Measurements from ENCODE around the gene ATP6V0D1.
A peak's percentile ranks its signal among the peaks of the same experiment; 100 is the strongest.
"Not testable (repeated sequence)": the region's sequence is repeated elsewhere in the genome, so short reads cannot be mapped to it uniquely, and the experiment has no call there.

The ATP6V0D1 gene

DNA sequence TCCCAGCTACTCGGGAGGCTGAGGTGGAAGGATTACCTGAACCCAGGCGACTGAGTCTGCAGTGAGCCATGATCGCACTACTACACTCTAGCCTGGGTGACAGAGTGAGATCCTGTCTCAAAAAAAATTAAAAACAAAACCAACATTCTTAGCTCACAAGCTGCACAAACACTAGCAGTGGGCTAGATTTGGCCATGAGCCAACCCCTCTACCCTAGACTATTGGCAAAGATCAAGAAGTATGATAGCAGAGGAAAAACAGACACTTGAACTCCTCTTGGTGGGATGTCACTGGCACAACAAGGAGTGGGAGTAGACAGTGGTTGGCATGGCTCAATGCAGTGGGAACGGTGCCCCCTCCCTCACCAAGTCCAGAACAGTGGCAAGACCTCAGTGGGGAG is 28.1 kb upstream of the ATP6V0D1 start:
- no peak overlapping the region for H3K4me3 ChIP-seq
- no peak overlapping the region for H3K9ac ChIP-seq
- no peaks in the 10 kb centered on the region for H4K20me1 ChIP-seq
- H3K4me1 ChIP-seq, result peaks cover 21 to 61% (median 38%) of the 10 kb centered on the region in 10 experiments
- peak overlapping the region in 3 of 11 experiments; percentile 4 to 29 (median 12); a peak in 4 of 22 replicates for H3K4me2 ChIP-seq
- no peaks in the 10 kb centered on the region for H3K36me3 ChIP-seq
- no peak for TF ChIP-seq Cebpa-rat (IDR thresholded peaks at IDR 0.05)
- no peaks in the 10 kb centered on the region for H3K9me3 ChIP-seq (replicated peaks in 1 of 11)
- no peaks in the 10 kb centered on the region for H3K27me3 ChIP-seq
- 0 out of 22 replicates have a peak overlapping the region, but pooled peaks of 1 of the 11 experiments have one; percentile 2 for H3K27ac ChIP-seq

DNA sequence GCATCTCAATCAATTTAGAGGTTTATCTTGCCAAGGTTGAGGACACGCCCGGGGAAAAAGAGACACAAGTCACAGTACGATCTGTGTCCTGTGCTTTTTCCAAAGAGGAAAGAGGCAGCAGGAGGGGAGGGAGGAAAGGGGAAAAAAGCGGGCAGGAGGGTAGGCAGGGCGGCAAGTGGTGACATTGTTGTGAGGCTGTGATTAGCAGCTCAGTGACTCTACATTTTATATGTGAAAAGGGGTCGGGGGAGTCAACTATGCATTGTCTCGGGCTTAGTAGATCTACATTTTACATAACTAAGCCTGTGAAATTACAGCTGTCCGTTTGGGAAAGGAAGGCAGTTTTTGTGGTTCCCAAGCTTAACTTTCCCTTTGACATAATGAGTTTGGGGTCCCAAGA is 25.5 kb upstream of the ATP6V0D1 start:
- peak overlapping the region in 2 of 11 experiments; percentile 7 to 20; a peak in 2 of 22 replicates for H3K9ac ChIP-seq
- no peaks in the 10 kb centered on the region for H4K20me1 ChIP-seq
- no peak for TF ChIP-seq Cebpa-rat (IDR thresholded peaks at IDR 0.05)
- no peaks in the 10 kb centered on the region for H3K9me3 ChIP-seq (replicated peaks in 1 of 11)
- no peak overlapping the region for H3K4me3 ChIP-seq
- H3K27ac ChIP-seq, result peak overlapping the region in 5 of 11 experiments; percentile 42 to 71 (median 51); a peak in 7 of 22 replicates
- H3K4me2 ChIP-seq, result peak overlapping the region in 5 of 11 experiments; percentile 42 to 88 (median 66); a peak in 8 of 22 replicates
- peaks cover 0 to 3% (median 0%) of the 10 kb centered on the region in 11 experiments; a peak in 2 of 22 replicates for H3K36me3 ChIP-seq
- no peaks in the 10 kb centered on the region for H3K27me3 ChIP-seq
- H3K4me1 ChIP-seq, result peaks cover 24 to 73% (median 44%) of the 10 kb centered on the region in 10 experiments

DNA sequence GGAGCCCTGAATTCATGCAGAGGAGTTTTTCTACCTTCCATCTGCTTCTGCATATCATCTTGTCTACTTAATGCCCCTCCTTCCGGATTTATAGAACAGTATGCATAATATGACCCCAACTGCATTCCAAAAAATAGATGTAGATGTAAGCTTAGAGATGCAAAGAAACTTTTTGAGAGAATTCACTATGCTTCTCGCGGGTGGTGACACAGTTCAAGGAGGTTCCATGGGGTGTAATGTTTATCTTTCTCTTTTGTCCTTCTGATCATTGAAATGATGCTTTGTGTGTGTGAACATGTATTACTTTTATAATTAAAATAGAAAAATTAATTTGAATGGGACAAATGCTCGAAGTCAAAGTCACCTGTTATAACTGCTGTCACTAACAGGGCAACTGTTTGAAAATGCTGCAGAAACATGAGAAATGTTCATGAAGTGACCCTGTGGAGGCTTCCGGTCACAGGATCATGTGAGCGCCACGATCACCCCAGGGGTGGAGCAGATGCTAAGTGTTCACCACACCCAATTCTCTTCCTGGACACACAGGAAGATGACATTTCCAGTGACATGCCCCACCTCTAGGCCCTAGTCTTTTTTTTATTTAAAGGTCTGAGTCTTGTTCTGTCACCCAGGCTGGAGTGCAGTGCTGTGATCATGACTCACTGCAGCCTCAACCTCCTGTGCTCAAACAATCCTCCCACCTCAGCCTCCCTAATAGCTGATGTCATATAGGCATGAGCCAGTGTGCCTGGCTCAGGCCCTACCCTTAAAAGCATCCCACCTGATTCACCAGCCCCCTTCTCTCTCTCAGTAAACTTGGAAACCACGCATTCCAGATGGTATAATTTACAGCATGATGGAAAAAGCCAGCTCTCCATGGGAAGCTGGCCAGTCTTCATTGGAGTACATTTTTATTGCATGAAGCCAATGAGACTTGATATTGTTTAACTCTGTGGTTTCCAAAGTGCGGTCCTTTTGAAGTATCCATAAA is 23.4 kb upstream of the ATP6V0D1 start:
- Histone ChIP-seq H4K20me1 (no peaks in the 10 kb centered on the region), H3K27ac (peak overlapping the region; percentile 27 to 78 (median 58); a peak in 18 of 22 replicates), H3K4me2 (peak overlapping the region; percentile 65 to 91 (median 77)), H3K9me3 (replicated peaks in 1 of 11) (no peaks in the 10 kb centered on the region), H3K4me3 (no peak overlapping the region), H3K9ac (peak overlapping the region in 7 of 11 experiments; percentile 7 to 51 (median 24); a peak in 6 of 22 replicates), H3K27me3 (no peaks in the 10 kb centered on the region), H3K36me3 (peaks cover 0 to 10% (median 0%) of the 10 kb centered on the region in 11 experiments; a peak in 5 of 22 replicates), H3K4me1 (peaks cover 24 to 84% (median 42%) of the 10 kb centered on the region in 10 experiments)
- TF ChIP-seq Cebpa-rat (IDR thresholded peaks at IDR 0.05), result no peak

DNA sequence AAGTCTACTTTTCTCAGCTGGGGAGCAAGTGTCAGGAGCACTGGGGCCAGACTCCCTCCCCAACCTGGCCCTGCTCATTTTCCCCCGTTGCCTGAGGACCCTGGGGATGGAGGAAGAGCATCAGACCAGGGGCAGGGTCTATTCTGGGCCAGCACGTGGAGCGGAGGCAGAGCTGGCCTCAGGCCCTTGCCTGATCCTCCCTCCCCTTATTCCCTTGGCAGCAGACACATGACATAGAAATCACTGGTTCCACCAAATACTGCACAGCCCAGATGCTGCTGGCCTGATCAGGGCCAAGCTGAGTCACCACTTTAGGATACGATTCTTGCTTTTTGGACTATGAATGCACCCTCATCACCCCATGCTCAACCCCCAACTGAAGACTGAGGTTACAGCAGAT is 18.1 kb upstream of the ATP6V0D1 start:
- Histone ChIP-seq H4K20me1 (no peaks in the 10 kb centered on the region), H3K9me3 (replicated peaks in 1 of 11) (no peaks in the 10 kb centered on the region), H3K9ac (peak overlapping the region in 2 of 11 experiments; percentile 27 to 29; a peak in 1 of 22 replicates), H3K4me2 (peak overlapping the region in 4 of 11 experiments; percentile 17 to 68 (median 24); a peak in 6 of 22 replicates), H3K27me3 (no peaks in the 10 kb centered on the region), H3K36me3 (peaks cover 0 to 45% (median 0%) of the 10 kb centered on the region in 11 experiments; a peak in 5 of 22 replicates), H3K27ac (peak overlapping the region in 5 of 11 experiments; percentile 0 to 38 (median 7); a peak in 4 of 22 replicates), H3K4me3 (no peak overlapping the region), H3K4me1 (peaks cover 38 to 86% (median 60%) of the 10 kb centered on the region in 10 experiments)
- no peak for TF ChIP-seq Cebpa-rat (IDR thresholded peaks at IDR 0.05)

DNA sequence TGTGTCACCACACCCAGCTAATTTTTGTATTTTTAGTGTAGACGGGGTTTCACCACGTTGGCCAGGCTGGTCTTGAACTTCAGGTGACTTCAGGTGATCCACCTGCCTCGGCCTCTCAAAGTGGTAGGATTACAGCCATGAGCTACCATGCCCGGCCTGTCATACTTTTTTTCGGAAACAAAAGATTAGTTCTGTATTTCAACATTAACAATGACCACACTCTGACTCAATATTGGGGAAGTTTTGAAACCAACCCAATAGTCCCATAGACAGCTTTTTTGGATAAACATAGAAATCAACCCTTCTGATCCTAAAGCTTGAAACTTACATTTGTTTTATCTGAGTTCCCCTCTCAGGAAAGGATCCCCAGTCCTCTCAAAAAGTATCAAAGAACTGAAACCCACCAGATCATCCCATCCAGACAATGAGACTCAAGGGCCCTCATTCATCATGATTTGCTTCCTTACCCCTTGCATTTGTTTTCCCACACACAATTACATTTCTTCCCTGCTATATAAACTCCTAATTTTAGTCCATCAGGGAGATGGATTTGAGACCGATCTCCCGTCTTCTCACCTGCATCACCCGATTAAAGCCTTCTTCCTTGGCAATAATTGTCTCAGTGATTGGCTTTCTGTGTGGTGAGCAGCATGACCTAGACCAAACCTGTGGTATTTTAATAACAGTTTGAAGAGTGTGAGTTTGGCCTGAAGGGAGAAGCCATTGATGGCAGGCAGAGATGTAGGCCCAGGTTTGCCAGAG is 9.6 kb upstream of the ATP6V0D1 start:
- H3K4me2 ChIP-seq, result peak overlapping the region; percentile 80 to 99 (median 97)
- H3K36me3 ChIP-seq, result peaks cover 0 to 10% (median 0%) of the 10 kb centered on the region in 11 experiments; a peak in 4 of 22 replicates
- H3K9ac ChIP-seq, result peak overlapping the region; percentile 79 to 96 (median 91)
- H3K27me3 ChIP-seq, result no peaks in the 10 kb centered on the region
- H3K4me3 ChIP-seq, result peak overlapping the region in 2 of 10 experiments; percentile 15 to 27; a peak in 4 of 20 replicates
- H3K9me3 ChIP-seq (replicated peaks in 1 of 11), result peaks cover 0 to 10% (median 5%) of the 10 kb centered on the region in 11 experiments; a peak in 8 of 22 replicates
- peaks cover 94 to 99% (median 98%) of the 10 kb centered on the region in 10 experiments for H3K4me1 ChIP-seq
- peak overlapping the region; percentile 91 to 100 (median 99) for H3K27ac ChIP-seq
- H4K20me1 ChIP-seq, result no peaks in the 10 kb centered on the region
- TF ChIP-seq Cebpa-rat (IDR thresholded peaks at IDR 0.05), result peak in 3 of 11 experiments; percentile 19 to 68 (median 57); a peak in 4 of 22 replicates

DNA sequence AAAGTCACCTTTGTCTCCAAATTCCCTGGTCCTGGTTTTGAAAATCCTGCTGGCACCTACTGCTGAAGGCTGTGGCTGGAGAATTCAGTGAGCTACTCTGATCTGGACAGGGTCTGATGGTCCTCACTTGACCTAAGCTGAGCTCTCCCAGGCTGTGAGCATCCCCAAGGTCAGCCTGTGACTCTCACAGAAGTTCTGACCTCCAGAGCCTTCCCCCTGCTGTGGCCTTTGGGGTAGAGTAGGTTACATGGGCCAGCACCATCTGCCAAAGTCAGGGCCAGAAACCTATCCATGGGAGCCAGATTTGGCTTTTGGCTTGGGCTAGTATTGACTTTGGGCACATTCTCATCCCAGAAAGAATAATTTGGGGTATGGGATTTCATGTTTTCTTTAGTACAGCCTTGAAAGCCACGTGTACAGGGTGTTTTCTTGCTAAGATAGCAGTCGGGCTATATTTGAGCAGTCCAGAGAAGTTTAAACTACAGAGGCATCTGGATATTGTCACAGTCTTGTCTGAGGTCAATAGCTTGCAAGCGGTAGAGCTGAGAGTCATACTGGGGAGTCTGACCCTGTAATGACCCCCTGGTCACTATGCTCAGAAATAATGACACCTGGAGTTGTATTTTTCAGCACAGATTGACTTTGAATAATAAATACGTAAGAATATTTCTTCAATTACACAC is 8.6 kb upstream of the ATP6V0D1 start:
- peaks cover 96 to 99% (median 98%) of the 10 kb centered on the region in 10 experiments for H3K4me1 ChIP-seq
- H3K27me3 ChIP-seq, result no peaks in the 10 kb centered on the region
- peaks cover 0 to 12% (median 5%) of the 10 kb centered on the region in 11 experiments; a peak in 10 of 22 replicates for H3K36me3 ChIP-seq
- H4K20me1 ChIP-seq, result no peaks in the 10 kb centered on the region
- peaks cover 0 to 10% (median 5%) of the 10 kb centered on the region in 11 experiments; a peak in 8 of 22 replicates for H3K9me3 ChIP-seq (replicated peaks in 1 of 11)
- TF ChIP-seq Cebpa-rat (IDR thresholded peaks at IDR 0.05), result no peak
- peak overlapping the region; percentile 79 to 96 (median 91) for H3K9ac ChIP-seq
- H3K27ac ChIP-seq, result peak overlapping the region; percentile 91 to 100 (median 99)
- H3K4me2 ChIP-seq, result peak overlapping the region; percentile 80 to 99 (median 97)
- peak overlapping the region in 9 of 10 experiments; percentile 1 to 50 (median 20); a peak in 9 of 20 replicates for H3K4me3 ChIP-seq

DNA sequence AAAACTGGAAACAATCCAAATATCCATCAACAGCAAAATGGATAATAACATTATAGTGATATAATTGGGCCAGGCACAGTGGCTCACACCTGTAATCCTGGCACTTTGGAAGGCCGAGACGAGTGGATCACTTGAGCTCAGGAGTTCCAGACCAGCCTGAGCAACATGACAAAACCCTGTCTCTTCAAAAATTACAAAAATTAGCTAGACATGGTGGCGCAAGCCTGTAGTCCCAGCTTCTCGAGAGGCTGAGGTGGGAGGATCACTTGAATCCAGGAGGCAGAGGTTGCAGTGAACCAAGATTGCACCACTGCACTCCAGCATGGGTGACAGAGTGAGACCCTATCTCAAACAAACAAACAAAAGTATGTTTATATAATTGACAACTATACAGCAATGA is 6.6 kb upstream of the ATP6V0D1 start:
- H4K20me1 ChIP-seq; H3K9me3 ChIP-seq (replicated peaks in 1 of 11); H3K27me3 ChIP-seq: not testable (repeated sequence)
- H3K4me2 ChIP-seq, result peak overlapping the region; percentile 83 to 99 (median 96)
- H3K4me3 ChIP-seq, result peak overlapping the region in 2 of 10 experiments; percentile 23 to 46; a peak in 2 of 20 replicates
- peaks cover 97 to 99% (median 98%) of the 10 kb centered on the region in 10 experiments for H3K4me1 ChIP-seq
- peaks cover 0 to 20% (median 5%) of the 10 kb centered on the region in 11 experiments; a peak in 9 of 22 replicates for H3K36me3 ChIP-seq
- peak overlapping the region; percentile 68 to 96 (median 91); a peak in 21 of 22 replicates for H3K9ac ChIP-seq
- peak overlapping the region; percentile 57 to 100 (median 99) for H3K27ac ChIP-seq

Data from BLaER1 treated with 17β-estradiol and CSF1 and Interleukin-3, amounts not matched to agents 10 nM and 100 nM (cell line).